ENCODE results near the gene NME3.

- TF ChIP-seq CTCF (IDR thresholded peaks at IDR 0.05) (no peak), POLR2A (IDR thresholded peaks at IDR 0.05) (no peak)
These were observed 9.6 kb downstream of the NME3 start for GRCh38 chr16:1761751-1762150.

All from testis (tissue), 2 donors.